GM12878 (cell line): Measurements from ENCODE around the gene MPZL1. TPM values are rescaled to one million over a fixed set of nuclear protein-coding genes. Genes with fewer than 3 reads are reported as not detected.

Experiments used
- ATAC-seq: fragments of 200-7000 bp; cut with Tn5 transposase; 3 replicates; pipeline ENCODE4 v1.9.1; 2020; ENCODE audit warnings: mild to moderate bottlenecking, moderate library complexity
- BruUV-seq: library from RNA; stranded (reverse); fragments of 400-500 nt; replicated peaks from 2 replicates; lab custom pipeline; 2021; lab: Mats Ljungman, UMichigan
- CTCF ChIA-PET: fragments of 300-600 bp; sonication (Branson Sonifier 250); formaldehyde crosslinking; extraction: SDS; loops from one replicate; lab custom pipeline; 2021; ENCODE audit warnings: inconsistent platforms; lab: Yijun Ruan, JAX
- POLR2A ChIA-PET: fragments of 350-600 bp; formaldehyde crosslinking; extraction: SDS; loops from one replicate; lab custom pipeline; 2021; ENCODE audit warnings: inconsistent platforms; lab: Charles Lee
- RAD21 ChIA-PET: fragments of 300-600 bp; sonication (Branson Sonifier 250); formaldehyde crosslinking; loops from one replicate; lab custom pipeline; 2023; ENCODE audit warnings: antibody characterized with exemption; ENCODE audit not compliant: unreplicated experiment; lab: Charles Lee
- SMC1A ChIA-PET: fragments of 300-600 bp; sonication (Branson Sonifier 250); formaldehyde crosslinking; loops from one replicate; lab custom pipeline; 2023; ENCODE audit not compliant: unreplicated experiment, uncharacterized antibody; lab: Charles Lee
- DNase-seq: peaks from one replicate; pipeline ENCODE4 v3.0.0-alpha.2; 2011; ENCODE audit warnings: low read depth, low spot score
- FAIRE-seq: peaks from 3 replicates; lab custom pipeline; 2011; peaks lifted over from hg19 to GRCh38; lab: Jason Lieb, UNC
- H2AFZ ChIP-seq: 2 replicates; pipeline ENCODE4 v1.6.0; 2011; ENCODE audit warnings: low read depth, low read length, control low read depth; ENCODE audit not compliant: control insufficient read depth
- H3K27ac ChIP-seq: 2 replicates; pipeline ENCODE4 v1.5.1; 2011; ENCODE audit warnings: control low read depth; ENCODE audit not compliant: control insufficient read depth, insufficient read depth
- H3K27me3 ChIP-seq, 2 experiments: replicated peaks in 1 of 2; 2 replicates each; pipeline versions ENCODE4 v1.6.0 to v1.6.1; 2011; ENCODE audit warnings: low read length in 1 of 2; ENCODE audit not compliant: control insufficient read depth in 2 of 2, insufficient read depth in 2 of 2
- H3K36me3 ChIP-seq, 2 experiments: 2 replicates each; pipeline ENCODE4 v1.5.1; 2011; ENCODE audit warnings: low read length in 1 of 2; ENCODE audit not compliant: control insufficient read depth in 2 of 2, insufficient read depth in 2 of 2
- H3K4me1 ChIP-seq: 2 replicates; pipeline ENCODE4 v1.6.1; 2011; ENCODE audit warnings: mild to moderate bottlenecking, low read length, moderate library complexity, mixed read lengths; ENCODE audit not compliant: control insufficient read depth, insufficient read depth
- H3K4me2 ChIP-seq: 2 replicates; pipeline ENCODE4 v1.6.0; 2011; ENCODE audit warnings: control low read depth; ENCODE audit not compliant: control insufficient read depth, insufficient read depth
- H3K4me3 ChIP-seq: fragments of 200-600 bp; sonication (generic); 2 replicates; pipeline ENCODE4 v1.5.1; 2016
- H3K79me2 ChIP-seq: 2 replicates; pipeline ENCODE4 v1.6.0; 2011; ENCODE audit warnings: low read length; ENCODE audit not compliant: control insufficient read depth, insufficient read depth
- H3K9ac ChIP-seq: 2 replicates; pipeline ENCODE4 v1.8.0; 2011; ENCODE audit warnings: low read length, control low read depth, mixed read lengths; ENCODE audit not compliant: control insufficient read depth, insufficient read depth
- H3K9me3 ChIP-seq: replicated peaks from 3 replicates; pipeline ENCODE4 v1.5.1; 2011; ENCODE audit warnings: mild to moderate bottlenecking, low read length; ENCODE audit not compliant: control insufficient read depth, insufficient read depth
- H4K20me1 ChIP-seq: 2 replicates; pipeline ENCODE4 v1.6.0; 2011; ENCODE audit not compliant: control insufficient read depth, insufficient read depth
- BCL3 ChIP-seq: IDR thresholded peaks from 2 replicates; pipeline ENCODE4 v1.6.1; 2011; ENCODE audit warnings: borderline replicate concordance, low read depth, mild to moderate bottlenecking, moderate library complexity, low read length; ENCODE audit not compliant: insufficient read depth, poor library complexity, severe bottlenecking
- CEBPZ ChIP-seq: fragments of 150-350 bp; IDR thresholded peaks from 2 replicates; pipeline ENCODE4 v1.6.1; 2016; ENCODE audit warnings: low read depth, low read length
- CREB1 ChIP-seq: IDR thresholded peaks from 2 replicates; pipeline ENCODE4 v1.6.1; 2012; ENCODE audit warnings: low read depth, mild to moderate bottlenecking, inconsistent platforms
- MXI1 ChIP-seq: fragments of 150-350 bp; IDR thresholded peaks from 2 replicates; pipeline ENCODE4 v1.6.1; 2011; ENCODE audit warnings: low read depth, mild to moderate bottlenecking, inconsistent platforms, low read length, improper control_type of control experiment
- MYB ChIP-seq: fragments of 150-350 bp; IDR thresholded peaks from 2 replicates; pipeline ENCODE4 v1.6.1; 2014; ENCODE audit warnings: mild to moderate bottlenecking, low read depth, low read length, borderline replicate concordance
- WGBS: methylation state at CpG from one replicate; pipeline ENCODE4 v1.1.6; 2016; ENCODE audit warnings: low lambda C conversion rate; ENCODE audit not compliant: insufficient replicate concordance, insufficient coverage; ENCODE audit errors: missing lambda C conversion rate; 5-methylcytosine and 5-hydroxymethylcytosine counted together
- in situ Hi-C: fragments of 300-500 bp; cut with MboI; formaldehyde crosslinking; loops from 9 replicates; pipeline ENCODE4 v1.14.3; 2018; ENCODE audit warnings: mixed read lengths
- intact Hi-C: fragments of 100-400 bp; cut with micrococcal nuclease; formaldehyde crosslinking; loops from one replicate; pipeline ENCODE4 v1.14.2; 2022; ENCODE audit not compliant: unreplicated experiment
- polyA plus RNA-seq, 11 experiments: library from polyadenylated mRNA; depleted of rRNA in 4 of 11; unstranded in 6 of 11; stranded (reverse) in 5 of 11; fragments of >200 nt; fragmentation: Nextera tagmentation in 4 of 11; fragmentation: Illumina TruSeq in 1 of 11; extraction: Ambion mirVana in 4 of 11; extraction: Trizol in 1 of 11; gene quantifications; 1 replicate in 1 of 11; 2 replicates in 10 of 11; pipeline versions ENCODE4 v1.2.1 to v1.2.3, GENCODE V29; 2011 to 2016; ENCODE audit warnings: inconsistent platforms in 2 of 11, missing spikeins in 2 of 11, low read depth in 1 of 11
- total RNA-seq, 4 experiments: library from RNA; depleted of rRNA in 3 of 4; stranded (reverse); fragments of >200 nt in 3 of 4; fragmentation: Illumina TruSeq in 1 of 4; extraction: Trizol in 1 of 4; gene quantifications; 2 replicates each; pipeline versions ENCODE4 v1.2.1 to v1.2.3, GENCODE V29; 2013 to 2021
- TF ChIP-seq, protein P1 (sequence below): IDR thresholded peaks from 2 replicates; pipeline ENCODE4 v1.6.1; 2012; ENCODE audit warnings: low read depth, low read length, improper control_type of control experiment

The MPZL1 gene
- total and polyA plus RNA-seq, 10 of the 15 experiments (the other 5 are each of a cell fraction or from before 2014, with no cell fraction given): 9.8 to 60.9 (median 45.9) TPM

GRCh38 chr1:167710836-167711235, 10.9 kb upstream of the MPZL1 start:
- TF ChIP-seq CEBPZ: no peak
- no peak for TF ChIP-seq BCL3
- no peak for TF ChIP-seq MXI1
- TF ChIP-seq MYB: no peak
- TF ChIP-seq, protein P1, sequence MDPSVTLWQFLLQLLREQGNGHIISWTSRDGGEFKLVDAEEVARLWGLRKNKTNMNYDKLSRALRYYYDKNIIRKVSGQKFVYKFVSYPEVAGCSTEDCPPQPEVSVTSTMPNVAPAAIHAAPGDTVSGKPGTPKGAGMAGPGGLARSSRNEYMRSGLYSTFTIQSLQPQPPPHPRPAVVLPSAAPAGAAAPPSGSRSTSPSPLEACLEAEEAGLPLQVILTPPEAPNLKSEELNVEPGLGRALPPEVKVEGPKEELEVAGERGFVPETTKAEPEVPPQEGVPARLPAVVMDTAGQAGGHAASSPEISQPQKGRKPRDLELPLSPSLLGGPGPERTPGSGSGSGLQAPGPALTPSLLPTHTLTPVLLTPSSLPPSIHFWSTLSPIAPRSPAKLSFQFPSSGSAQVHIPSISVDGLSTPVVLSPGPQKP: no peak
- TF ChIP-seq CREB1: no peak
- in situ Hi-C loops (no loop called here), intact Hi-C loops (loop anchor here (5.0 to 10.0 kb wide), 2 partner anchors 489 to 1836 kb away; partner anchors contain the start of gene POU2F1)
- CTCF ChIA-PET: interaction anchor here (0.7 kb wide), 1 partner anchor 93 kb away, joined by 3 read pairs; no protein-coding TSS in a partner anchor
- H2AFZ ChIP-seq: no peak overlapping the region
- H3K27me3 ChIP-seq: no peaks in the 10 kb centered on the region
- no TSS peak for BruUV-seq
- H3K4me2 ChIP-seq: no peak overlapping the region
- no peak for ATAC-seq
- H3K79me2 ChIP-seq: no peaks in the 10 kb centered on the region
- no peak overlapping the region for H3K27ac ChIP-seq
- RAD21 ChIA-PET: no interaction called here
- no peak for DNase-seq
- FAIRE-seq: no peak
- WGBS: 57% methylated on average over 1 of the region's 1 CpG
- POLR2A ChIA-PET: no interaction called here
- no peaks in the 10 kb centered on the region for H4K20me1 ChIP-seq
- no peaks in the 10 kb centered on the region for H3K9me3 ChIP-seq
- no peak overlapping the region for H3K4me3 ChIP-seq
- peaks cover 0 to 5% of the 10 kb centered on the region in 2 experiments; a peak in 1 of 4 replicates for H3K36me3 ChIP-seq
- peaks cover 47% of the 10 kb centered on the region for H3K4me1 ChIP-seq
- SMC1A ChIA-PET: interaction anchor here (1.5 to 1.7 kb wide), 2 partner anchors 42 to 373 kb away, joined by 3 read pairs; no protein-coding TSS in a partner anchor
- no peak overlapping the region for H3K9ac ChIP-seq
